H9 (cell line): ENCODE data around the gene ANGPTL5. TPM values are rescaled to one million over a fixed set of nuclear protein-coding genes. Genes with fewer than 3 reads are reported as not detected.

Experiments used
- DNase-seq: peaks from one replicate; pipeline ENCODE4 v3.0.0-alpha.2; 2017
- H2AFZ ChIP-seq: one replicate; pipeline ENCODE4 v1.6.1; 2013; ENCODE audit warnings: mild to moderate bottlenecking, low read length, control low read depth, moderate library complexity
- H2AK5ac ChIP-seq: 2 replicates; pipeline ENCODE4 v1.6.1; 2013; ENCODE audit warnings: low read length, control low read depth, mixed read lengths; ENCODE audit not compliant: insufficient read length
- H2BK120ac ChIP-seq: one replicate; pipeline ENCODE4 v1.6.1; 2013; ENCODE audit warnings: low read depth, mild to moderate bottlenecking, low read length, control low read depth, inconsistent platforms; ENCODE audit not compliant: poor library complexity, severe bottlenecking
- H2BK12ac ChIP-seq: 2 replicates; pipeline ENCODE4 v1.6.1; 2013; ENCODE audit warnings: low read length, control low read depth, mixed read lengths, low read depth; ENCODE audit not compliant: insufficient read length
- H2BK15ac ChIP-seq: 2 replicates; pipeline ENCODE4 v1.6.1; 2013; ENCODE audit warnings: low read depth, low read length, control low read depth
- H2BK20ac ChIP-seq: one replicate; pipeline ENCODE4 v1.6.1; 2013; ENCODE audit warnings: low read depth, mild to moderate bottlenecking, low read length, control low read depth, inconsistent platforms; ENCODE audit not compliant: poor library complexity, severe bottlenecking
- H2BK5ac ChIP-seq: 2 replicates; pipeline ENCODE4 v1.6.1; 2013; ENCODE audit warnings: low read length, control low read depth, mixed read lengths; ENCODE audit not compliant: insufficient read length
- H3K14ac ChIP-seq: 2 replicates; pipeline ENCODE4 v1.6.1; 2013; ENCODE audit warnings: low read length, control low read depth; ENCODE audit not compliant: insufficient read depth
- H3K18ac ChIP-seq: 2 replicates; pipeline ENCODE4 v1.6.1; 2013; ENCODE audit warnings: low read depth, mild to moderate bottlenecking, mixed read lengths, low read length, control low read depth; ENCODE audit not compliant: insufficient read length
- H3K23ac ChIP-seq: 2 replicates; pipeline ENCODE4 v1.6.1; 2013; ENCODE audit warnings: low read length, control low read depth, mixed read lengths, low read depth; ENCODE audit not compliant: insufficient read length
- H3K23me2 ChIP-seq: 2 replicates; pipeline ENCODE4 v1.6.1; 2013; ENCODE audit warnings: low read depth, mild to moderate bottlenecking, mixed read lengths, low read length, control low read depth; ENCODE audit not compliant: insufficient read length, poor library complexity, severe bottlenecking
- H3K27ac ChIP-seq: 2 replicates; pipeline ENCODE4 v1.5.1; 2013; ENCODE audit warnings: low read length, control low read depth, mixed read lengths, low read depth; ENCODE audit not compliant: insufficient read length
- H3K27me3 ChIP-seq: 2 replicates; pipeline ENCODE4 v1.6.1; 2013; ENCODE audit warnings: low read length, control low read depth, inconsistent platforms; ENCODE audit not compliant: insufficient read depth
- H3K4ac ChIP-seq: 2 replicates; pipeline ENCODE4 v1.6.1; 2013; ENCODE audit warnings: low read depth, mild to moderate bottlenecking, control low read depth, inconsistent platforms, low read length, moderate library complexity
- H3K4me1 ChIP-seq: 2 replicates; pipeline ENCODE4 v1.6.1; 2013; ENCODE audit warnings: low read length, control low read depth, inconsistent platforms; ENCODE audit not compliant: insufficient read depth
- H3K4me2 ChIP-seq: 2 replicates; pipeline ENCODE4 v1.6.1; 2013; ENCODE audit warnings: low read length, control low read depth, mixed read lengths; ENCODE audit not compliant: insufficient read length, insufficient read depth
- H3K56ac ChIP-seq: 2 replicates; pipeline ENCODE4 v1.6.1; 2013; ENCODE audit warnings: low read depth, mild to moderate bottlenecking, mixed read lengths, low read length, control low read depth; ENCODE audit not compliant: insufficient read length
- H3K79me1 ChIP-seq: 2 replicates; pipeline ENCODE4 v1.6.1; 2013; ENCODE audit warnings: low read depth, mild to moderate bottlenecking, moderate library complexity, low read length, control low read depth, inconsistent platforms; ENCODE audit not compliant: insufficient read depth, poor library complexity, severe bottlenecking
- H3K79me2 ChIP-seq: 2 replicates; pipeline ENCODE4 v1.6.1; 2013; ENCODE audit warnings: low read length, control low read depth, inconsistent platforms; ENCODE audit not compliant: insufficient read depth
- H3K9ac ChIP-seq: 2 replicates; pipeline ENCODE4 v1.6.1; 2013; ENCODE audit warnings: low read length, control low read depth, mixed read lengths; ENCODE audit not compliant: insufficient read length; ENCODE audit errors: extremely low read depth
- H3K9me3 ChIP-seq: one replicate; pipeline ENCODE4 v1.6.1; 2013; ENCODE audit warnings: low read depth, low read length, inconsistent platforms; ENCODE audit not compliant: control insufficient read depth
- H3T11ph ChIP-seq: one replicate; pipeline ENCODE4 v1.6.1; 2013; ENCODE audit warnings: mild to moderate bottlenecking, low read length, control low read depth, inconsistent platforms
- H4K20me1 ChIP-seq: one replicate; pipeline ENCODE4 v1.6.1; 2013; ENCODE audit not compliant: control insufficient read depth, insufficient read length, insufficient read depth
- H4K5ac ChIP-seq: 2 replicates; pipeline ENCODE4 v1.6.1; 2013; ENCODE audit warnings: low read depth, mild to moderate bottlenecking, mixed read lengths, low read length, control low read depth; ENCODE audit not compliant: insufficient read length
- H4K8ac ChIP-seq: replicated peaks from 2 replicates; pipeline ENCODE4 v1.6.1; 2013; ENCODE audit warnings: low read length, control low read depth, mixed read lengths, low read depth; ENCODE audit not compliant: insufficient read length
- H4K91ac ChIP-seq: 2 replicates; pipeline ENCODE4 v1.6.1; 2013; ENCODE audit warnings: low read depth, mild to moderate bottlenecking, moderate library complexity, mixed read lengths, low read length, control low read depth; ENCODE audit not compliant: insufficient read length
- H3K27ac Mint-ChIP-seq, 3 experiments: 2 replicates in 2 of 3; 3 replicates in 1 of 3; pipeline ENCODE4 v1.8.0; 2020 to 2021; ENCODE audit warnings: mixed read lengths in 3 of 3, mild to moderate bottlenecking in 1 of 3, moderate library complexity in 1 of 3
- H3K27me3 Mint-ChIP-seq: 2 replicates; pipeline ENCODE4 v1.8.0; 2021; ENCODE audit warnings: low read depth, mild to moderate bottlenecking, moderate library complexity, mixed read lengths
- H3K36me3 Mint-ChIP-seq, 3 experiments: 2 replicates in 2 of 3; 3 replicates in 1 of 3; pipeline ENCODE4 v1.8.0; 2020 to 2021; ENCODE audit warnings: low read depth in 3 of 3, mixed read lengths in 3 of 3; ENCODE audit not compliant: insufficient read depth in 1 of 3
- H3K4me1 Mint-ChIP-seq, 2 experiments: 2 replicates each; pipeline ENCODE4 v1.8.0; 2020; ENCODE audit warnings: mixed read lengths in 2 of 2
- H3K4me3 Mint-ChIP-seq, 2 experiments: 2 replicates in 1 of 2; 3 replicates in 1 of 2; pipeline ENCODE4 v1.8.0; 2020 to 2021; ENCODE audit warnings: mild to moderate bottlenecking in 2 of 2, mixed read lengths in 2 of 2, moderate library complexity in 1 of 2
- H3K9me3 Mint-ChIP-seq, 2 experiments: 2 replicates in 1 of 2; 3 replicates in 1 of 2; pipeline ENCODE4 v1.8.0; 2020; ENCODE audit warnings: mild to moderate bottlenecking in 2 of 2, mixed read lengths in 2 of 2, moderate library complexity in 1 of 2
- CTCF ChIP-seq: fragments of 200-600 bp; sonication (generic); conservative IDR thresholded peaks from 3 replicates; pipeline ENCODE4 v1.8.0; 2021; ENCODE audit warnings: antibody characterized with exemption, mild to moderate bottlenecking
- WGBS: extraction: QIAGEN DNeasy Blood & Tissue Kit; methylation state at CpG from one replicate; pipeline ENCODE4 v1.1.7; 2013; ENCODE audit warnings: missing lambda C conversion rate, low lambda C conversion rate, mixed read lengths; ENCODE audit not compliant: insufficient read length; ENCODE audit errors: extremely low coverage; 5-methylcytosine and 5-hydroxymethylcytosine counted together
- total RNA-seq: library from RNA; stranded (reverse); gene quantifications from 2 replicates; pipeline ENCODE4 v1.2.1, GENCODE V29; 2021

Gene ANGPTL5
- total RNA-seq, 1 experiment from 2014 or later: not detected

- H4K20me1 ChIP-seq: no peaks in the 10 kb centered on the region
- H3K4me2 ChIP-seq: no peak overlapping the region
- H2AFZ ChIP-seq: no peak overlapping the region
- H3K14ac ChIP-seq: no peak overlapping the region
- Mint-ChIP-seq H3K4me1 (no peaks in the 10 kb centered on the region), H3K4me3 (no peak overlapping the region), H3K9me3 (0 out of 5 replicates have a peak, but pooled peaks cover 0 to 2% of the 10 kb centered on the region in 2 experiments), H3K27ac (no peak overlapping the region), H3K36me3 (no peaks in the 10 kb centered on the region), H3K27me3 (no peaks in the 10 kb centered on the region)
- H2BK5ac ChIP-seq: no peak overlapping the region
- no peak overlapping the region for H3T11ph ChIP-seq
- H2AK5ac ChIP-seq: no peak overlapping the region
- H4K8ac ChIP-seq: no peak overlapping the region
- H3K79me2 ChIP-seq: no peaks in the 10 kb centered on the region
- no CpG with 5 or more reads among the region's 6 CpGs for WGBS
- H3K23me2 ChIP-seq: no peaks in the 10 kb centered on the region
- no peak overlapping the region for H3K23ac ChIP-seq
- H3K9me3 ChIP-seq: no peaks in the 10 kb centered on the region
- no peak overlapping the region for H3K4ac ChIP-seq
- no peak overlapping the region for H4K5ac ChIP-seq
- H4K91ac ChIP-seq: no peak overlapping the region
- H3K56ac ChIP-seq: no peak overlapping the region
- H3K18ac ChIP-seq: no peak overlapping the region
- TF ChIP-seq CTCF: no peak
- H3K27me3 ChIP-seq: no peaks in the 10 kb centered on the region
- H2BK120ac ChIP-seq: no peak overlapping the region
- no peak overlapping the region for H3K9ac ChIP-seq
- H3K27ac ChIP-seq: no peak overlapping the region
- H2BK12ac ChIP-seq: no peak overlapping the region
- no peak overlapping the region for H2BK15ac ChIP-seq
- H3K79me1 ChIP-seq: no peaks in the 10 kb centered on the region
- no peaks in the 10 kb centered on the region for H3K4me1 ChIP-seq
- no peak for DNase-seq
- H2BK20ac ChIP-seq: no peak overlapping the region
Observed at GRCh38 chr11:101931692-101932091, 15.4 kb upstream of the ANGPTL5 start.
